ENCODE data around the gene ANAPC7. TPM values are rescaled to one million over a fixed set of nuclear protein-coding genes. Genes with fewer than 3 reads are reported as not detected.

Gene ANAPC7
- total and polyA plus RNA-seq, 9 of the 15 experiments (the other 6 are each of a cell fraction or from before 2014, with no cell fraction given) = 46.7 to 158 (median 109) TPM

- TF ChIP-seq DEAF1 (CRISPR knock-in tag; IDR thresholded peaks at IDR 0.05) (peak; percentile 87), TGIF2 (CRISPR knock-in tag; IDR thresholded peaks at IDR 0.05) (peak; percentile 52; the same call in 1 of the 2 replicates), TAL1 (IDR thresholded peaks at IDR 0.05) (no peak), KDM1A (IDR thresholded peaks at IDR 0.05) (no peak), TFAP4 (CRISPR knock-in tag; IDR thresholded peaks at IDR 0.05; ENCODE audit: borderline replicate concordance) (peak; percentile 92), ZEB2 (IDR thresholded peaks at IDR 0.05) (peak; percentile 49; the same call in 1 of the 2 replicates), TRIM24 (IDR thresholded peaks at IDR 0.05) (0 out of 4 replicates have a peak, but pooled peaks of 1 of the 2 experiments have one; percentile 9), POLR2G (IDR thresholded peaks at IDR 0.05; ENCODE audit: low read depth, low read length) (peak; percentile 97), CEBPB (tag; IDR thresholded peaks at IDR 0.05) (no peak), CTBP1 (IDR thresholded peaks at IDR 0.05; ENCODE audit: borderline replicate concordance) (peak; percentile 79; the same call in 1 of the 2 replicates), ZNF143 (CRISPR knock-in tag; IDR thresholded peaks at IDR 0.05) (no peak), STAT5A (IDR thresholded peaks at IDR 0.05; ENCODE audit: borderline replicate concordance, low read length) (no peak; the same call in 1 of the 2 replicates), ZNF274 (IDR thresholded peaks at IDR 0.05; ENCODE audit: borderline replicate concordance, low read depth, low read length) (no peak), PRMT5 (CRISPR knock-in tag; IDR thresholded peaks at IDR 0.05) (peak; percentile 59; the same call in 1 of the 2 replicates), HDAC1 (IDR thresholded peaks at IDR 0.05) (peak; percentile 35 to 96; a peak in 2 of 4 replicates), RBFOX2 (IDR thresholded peaks at IDR 0.05; ENCODE audit: low read depth, low read length) (peak; percentile 97), CREB1 (IDR thresholded peaks at IDR 0.05) (no peak), CREB1 (CRISPR knock-in tag; IDR thresholded peaks at IDR 0.05) (0 out of 2 replicates have a peak, but pooled peaks have one; percentile 26), CXXC5 (CRISPR knock-in tag; IDR thresholded peaks at IDR 0.05) (peak; percentile 69), RB1 (IDR thresholded peaks at IDR 0.05; ENCODE audit: low read depth) (peak; percentile 87), PBX2 (CRISPR knock-in tag; IDR thresholded peaks at IDR 0.05; ENCODE audit: low read depth) (no peak), PBX2 (tag; conservative IDR thresholded peaks at IDR 0.05; ENCODE audit: low read depth) (0 out of 2 replicates have a peak, but pooled peaks have one; percentile 0), GABPB2 (CRISPR knock-in tag; conservative IDR thresholded peaks at IDR 0.05) (no peak), PHB (CRISPR knock-in tag; IDR thresholded peaks at IDR 0.05) (peak; percentile 50; the same call in 1 of the 2 replicates), RBM22 (IDR thresholded peaks at IDR 0.05; ENCODE audit: low read depth, low read length, poor library complexity, severe bottlenecking) (peak; percentile 72), ZNF780A (CRISPR knock-in tag; IDR thresholded peaks at IDR 0.05) (no peak)
Observed at GRCh38 chr12:110449799-110450497, 46.4 kb upstream of the ANAPC7 start, which contains the start of gene ARPC3 (continued).
